GM21576 (cell line): ENCODE results near the gene BLID.

Experiments used
- ATAC-seq: cut with Tn5 transposase; IDR thresholded peaks from one replicate; pipeline ENCODE4 v1.9.1; 2021; ENCODE audit warnings: mild to moderate bottlenecking, moderate library complexity; ENCODE audit not compliant: unreplicated experiment

Gene BLID

DNA sequence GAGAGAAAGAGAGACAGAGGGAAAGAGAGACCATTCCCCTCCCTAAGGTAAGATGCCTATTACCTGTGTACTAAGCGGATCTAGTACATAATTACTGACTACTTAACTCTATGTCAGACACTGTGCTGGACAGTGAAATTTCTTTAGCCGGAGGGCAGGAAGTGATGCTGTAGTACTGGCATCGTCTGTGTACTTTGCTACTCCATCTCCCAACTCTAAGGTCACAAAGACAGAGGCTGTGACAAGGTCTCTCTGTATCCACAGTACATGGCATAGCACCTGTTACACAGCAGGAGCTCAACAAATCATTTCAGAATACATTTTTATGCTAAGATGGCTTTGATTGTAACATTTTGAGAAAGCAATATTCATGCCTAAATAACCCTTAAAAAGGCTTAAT lies 9.0 kb downstream of the BLID start:
- ATAC-seq: no peak

GRCh38 chr11:122105044-122105758 lies 10.8 kb downstream of the BLID start:
- ATAC-seq: no peak

GRCh38 chr11:122104341-122104740 lies 11.7 kb downstream of the BLID start:
- ATAC-seq: no peak

DNA sequence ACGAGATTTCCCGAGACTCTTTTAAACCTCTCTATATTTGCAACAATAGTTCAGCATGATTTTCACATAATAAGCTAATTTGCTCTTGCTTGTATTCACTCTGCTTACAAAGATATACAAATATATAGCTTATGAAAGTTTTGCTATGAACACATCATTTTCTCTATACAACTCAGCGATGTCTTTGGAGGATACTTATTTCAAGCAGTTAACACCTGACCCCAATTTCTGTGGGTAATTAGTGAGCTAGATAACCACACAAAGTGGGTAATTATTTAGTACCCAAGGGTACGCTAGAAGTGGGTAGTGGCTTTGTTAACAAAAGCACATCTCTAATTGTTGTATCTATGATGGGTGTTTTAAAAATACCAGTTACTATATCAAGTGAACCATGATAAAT lies 12.3 kb downstream of the BLID start:
- no peak for ATAC-seq

GRCh38 chr11:122103321-122103720 lies 12.7 kb downstream of the BLID start:
- ATAC-seq: no peak

GRCh38 chr11:122102426-122102825 lies 13.6 kb downstream of the BLID start:
- ATAC-seq: no peak

DNA sequence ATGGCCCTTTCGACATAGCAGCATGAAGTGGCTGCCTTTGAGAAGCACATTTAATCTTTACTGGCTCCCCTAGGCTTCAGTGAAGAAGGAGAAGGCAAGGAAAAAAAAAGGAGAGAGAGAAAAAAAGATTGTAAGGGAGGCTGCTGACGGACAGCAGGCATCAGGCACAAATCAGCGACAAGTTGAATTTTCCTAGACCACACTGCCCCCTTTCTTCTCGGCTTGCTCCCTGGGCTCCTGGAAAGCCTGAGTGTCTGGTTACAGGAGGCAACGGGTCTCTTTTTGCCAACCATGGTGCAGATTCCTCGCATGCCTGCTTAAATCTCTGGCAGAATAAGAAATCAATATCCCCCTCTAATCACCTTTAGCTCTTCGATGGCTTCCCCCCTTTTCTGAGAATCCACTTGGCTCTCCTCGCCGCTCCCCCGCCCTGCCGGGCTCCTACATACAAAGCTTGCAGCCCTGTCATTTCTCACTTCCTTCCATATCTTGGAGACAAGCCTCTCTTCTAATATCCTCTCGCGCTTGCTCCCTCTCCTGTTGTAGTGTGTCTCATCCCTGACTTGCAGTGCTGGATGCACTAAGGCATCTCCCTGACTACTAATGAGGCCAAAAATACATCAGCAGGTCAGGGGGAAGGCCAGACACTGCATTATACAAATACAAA lies 14.3 kb downstream of the BLID start:
- ATAC-seq: no peak

DNA sequence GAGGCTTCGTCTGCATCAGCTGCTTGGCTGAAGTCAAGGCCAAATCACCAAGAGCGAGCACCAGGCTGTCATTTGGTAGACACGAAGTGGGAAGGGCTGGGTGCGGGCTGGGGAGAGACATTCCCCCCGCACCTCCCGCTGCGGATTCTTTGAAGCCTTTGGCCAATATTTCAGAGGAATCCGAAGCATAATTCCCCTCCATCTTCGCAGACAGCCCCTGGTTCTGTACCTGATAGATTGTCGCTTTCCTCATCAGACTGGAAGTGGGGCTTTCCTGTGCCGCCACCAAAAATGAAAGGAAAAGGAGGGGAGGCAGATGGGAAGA lies 15.3 kb downstream of the BLID start:
- no peak for ATAC-seq

GRCh38 chr11:122100037-122100755 lies 15.8 kb downstream of the BLID start:
- ATAC-seq: no peak

- no peak for ATAC-seq
Observed at GRCh38 chr11:122099374-122100036, 16.5 kb downstream of the BLID start.

- ATAC-seq: no peak
Observed at GRCh38 chr11:122098261-122098980, 17.6 kb downstream of the BLID start.

- ATAC-seq: no peak
Observed at GRCh38 chr11:122097419-122098001, 18.5 kb downstream of the BLID start.

GRCh38 chr11:122096272-122097112 lies 19.5 kb downstream of the BLID start:
- ATAC-seq: no peak

DNA sequence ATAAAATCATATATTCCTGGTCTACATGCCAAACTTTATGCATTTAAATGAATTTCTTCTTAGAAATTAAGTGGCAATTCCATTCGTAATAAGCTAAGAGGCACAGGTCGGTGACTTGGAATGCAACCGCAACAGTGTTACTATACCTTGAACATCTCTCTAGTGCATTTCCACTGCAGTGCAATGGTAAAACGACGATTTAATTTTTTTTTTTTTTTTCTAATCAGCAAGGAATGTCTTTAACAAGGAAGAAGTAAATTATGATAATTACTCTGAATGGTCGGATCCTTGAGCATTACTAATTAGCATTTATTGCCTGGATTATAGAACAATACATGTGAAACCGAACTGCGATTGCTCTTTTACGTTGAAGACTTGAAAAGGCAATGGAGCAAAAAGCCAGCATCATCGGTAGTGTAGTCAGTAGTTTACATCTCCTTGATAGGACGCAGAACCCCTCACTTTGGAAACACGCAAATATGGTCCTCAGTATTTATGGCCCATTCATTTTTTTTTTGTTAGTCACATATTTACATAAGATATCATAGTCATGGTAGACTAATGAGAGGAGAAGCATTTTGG lies 20.2 kb downstream of the BLID start:
- no peak for ATAC-seq

DNA sequence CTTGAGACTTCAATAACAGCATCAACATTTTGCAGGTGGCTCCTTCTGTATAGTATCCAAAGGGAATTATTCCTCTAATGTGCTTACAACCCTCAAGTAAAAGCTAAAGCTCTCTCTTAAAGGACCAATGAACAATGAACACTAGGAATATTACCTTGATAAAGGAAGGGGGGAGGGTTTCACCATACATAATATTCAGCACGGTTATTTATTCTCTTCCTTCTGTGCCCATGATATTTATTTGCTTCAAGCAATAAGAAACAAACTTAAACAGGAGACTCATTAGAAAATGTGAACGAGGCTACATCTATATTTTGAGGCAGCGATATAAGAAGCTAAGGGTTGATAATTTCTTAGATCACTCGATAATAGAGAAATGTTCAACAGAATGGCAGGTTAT lies 21.2 kb downstream of the BLID start:
- ATAC-seq: no peak

DNA sequence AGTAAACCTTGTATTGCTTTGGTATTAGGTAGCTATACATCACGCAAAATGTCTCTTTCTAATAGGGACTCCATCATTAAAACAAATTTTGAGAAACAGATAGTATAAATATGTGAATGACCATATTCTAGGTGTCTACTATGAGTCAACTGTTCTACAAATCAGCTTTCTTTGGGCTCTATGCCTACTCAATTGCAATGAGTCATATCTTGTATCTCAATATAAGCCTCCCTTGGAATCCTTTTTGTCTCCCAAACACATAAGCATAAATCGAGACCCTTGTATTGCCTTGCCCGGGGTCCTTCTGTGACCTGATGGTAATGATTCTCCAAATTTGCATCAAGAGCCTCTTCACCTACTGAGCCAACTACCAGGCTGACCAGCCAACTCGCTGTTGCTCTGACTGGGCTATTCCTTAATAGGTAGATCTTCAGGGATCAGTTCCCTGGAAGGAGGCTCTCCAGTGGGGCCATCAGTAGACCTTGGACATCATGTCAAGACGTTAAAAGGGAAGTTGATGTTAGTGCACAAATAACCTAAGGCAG lies 22.2 kb downstream of the BLID start:
- no peak for ATAC-seq

- ATAC-seq: no peak
Observed at GRCh38 chr11:122091835-122092234, 24.2 kb downstream of the BLID start.

DNA sequence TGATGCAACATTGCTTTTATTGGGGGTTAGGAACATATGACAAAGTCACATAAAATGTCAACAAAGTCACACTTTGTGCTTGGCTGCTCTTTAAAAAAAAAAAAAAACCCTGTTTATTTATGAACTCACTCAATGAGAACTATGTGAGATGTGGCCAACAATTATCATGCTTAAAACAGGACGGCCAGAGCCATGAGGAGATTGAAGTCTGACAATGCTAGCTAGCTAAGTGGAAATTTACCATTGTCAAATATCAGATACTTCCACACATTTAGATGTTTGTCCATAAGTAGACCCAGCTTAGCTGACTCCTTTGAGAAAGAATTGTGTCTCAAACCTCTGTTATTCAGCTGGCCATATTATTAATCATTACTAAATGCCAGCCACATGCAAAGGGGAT lies 26.9 kb downstream of the BLID start:
- no peak for ATAC-seq

DNA sequence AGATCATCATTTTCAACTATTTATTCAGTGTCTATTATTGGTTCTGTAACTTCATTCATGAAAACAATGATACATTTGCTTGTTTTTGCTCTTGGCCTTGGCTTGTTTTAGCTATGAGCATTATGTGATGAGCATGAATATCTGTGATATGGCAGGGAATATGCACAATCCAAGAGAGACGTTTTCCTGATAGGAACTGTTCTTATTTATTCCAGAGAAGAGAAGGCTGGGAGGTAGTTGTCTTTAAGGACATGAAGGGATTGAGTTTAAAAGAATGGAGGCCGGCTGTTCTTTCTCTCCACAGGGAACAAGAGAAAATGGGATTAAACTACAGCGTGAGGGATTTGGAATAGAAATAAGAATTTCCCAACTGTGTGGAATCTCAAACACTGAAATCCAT lies 30.3 kb downstream of the BLID start:
- no peak for ATAC-seq
